GM18909 (cell line): ENCODE measurements around the gene RADIL.

ENCODE experiments used
- ATAC-seq: cut with Tn5 transposase; IDR thresholded peaks from one replicate; pipeline ENCODE4 v1.9.1; 2021; ENCODE audit warnings: mild to moderate bottlenecking; ENCODE audit not compliant: unreplicated experiment, poor library complexity

The RADIL gene

GRCh38 chr7:4782333-4783291 is 100.9 kb downstream of the RADIL start:
- no peak for ATAC-seq

DNA sequence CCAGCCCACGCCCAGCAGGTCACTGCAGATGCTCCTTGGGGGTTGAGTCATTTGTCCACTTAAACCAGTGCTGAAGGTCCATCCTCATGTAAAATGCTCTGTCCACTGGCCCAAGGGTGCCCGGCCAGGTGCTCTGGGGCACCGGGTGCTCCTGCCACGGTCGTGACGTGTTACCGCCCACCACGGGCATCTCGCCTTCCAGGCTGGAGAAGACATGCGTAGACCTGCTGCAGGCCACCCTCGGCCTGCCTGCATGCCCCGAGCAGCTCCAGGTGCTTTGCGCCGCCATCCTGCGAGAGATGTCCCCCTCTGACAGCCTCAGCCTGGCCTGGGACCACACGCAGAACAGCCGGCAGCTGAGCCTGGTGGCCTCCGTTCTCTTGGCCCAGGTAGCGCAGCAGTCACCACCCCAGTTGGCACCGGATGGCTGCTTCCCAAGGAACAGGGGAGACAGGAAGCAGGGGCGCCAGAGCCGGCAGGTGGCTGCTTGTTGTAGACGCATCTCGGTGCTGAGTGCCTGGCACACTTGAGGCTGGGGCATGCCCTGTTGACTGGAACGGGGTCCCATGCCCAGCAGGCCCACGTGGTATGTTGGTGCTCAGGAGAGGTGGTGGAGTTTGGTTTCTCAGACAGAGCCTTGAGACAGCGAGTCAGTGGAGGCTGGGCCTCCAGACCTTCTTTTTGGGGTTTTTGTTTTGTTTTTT is 102.0 kb downstream of the RADIL start:
- ATAC-seq, result no peak

DNA sequence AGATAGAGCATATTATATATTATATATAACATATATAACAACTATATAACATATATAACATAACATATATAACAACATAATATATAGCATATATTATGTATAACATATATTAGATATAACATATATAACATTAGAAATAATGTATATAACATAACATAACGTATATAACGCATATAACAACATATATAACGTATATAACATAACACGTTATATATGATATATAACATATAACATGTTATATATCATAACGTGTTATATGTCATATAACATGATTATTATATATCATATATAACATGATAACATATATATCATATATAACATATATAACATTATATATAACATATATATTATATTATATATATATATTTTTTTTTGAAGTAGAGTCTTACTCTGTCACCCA is 104.4 kb downstream of the RADIL start:
- ATAC-seq, result no peak

DNA sequence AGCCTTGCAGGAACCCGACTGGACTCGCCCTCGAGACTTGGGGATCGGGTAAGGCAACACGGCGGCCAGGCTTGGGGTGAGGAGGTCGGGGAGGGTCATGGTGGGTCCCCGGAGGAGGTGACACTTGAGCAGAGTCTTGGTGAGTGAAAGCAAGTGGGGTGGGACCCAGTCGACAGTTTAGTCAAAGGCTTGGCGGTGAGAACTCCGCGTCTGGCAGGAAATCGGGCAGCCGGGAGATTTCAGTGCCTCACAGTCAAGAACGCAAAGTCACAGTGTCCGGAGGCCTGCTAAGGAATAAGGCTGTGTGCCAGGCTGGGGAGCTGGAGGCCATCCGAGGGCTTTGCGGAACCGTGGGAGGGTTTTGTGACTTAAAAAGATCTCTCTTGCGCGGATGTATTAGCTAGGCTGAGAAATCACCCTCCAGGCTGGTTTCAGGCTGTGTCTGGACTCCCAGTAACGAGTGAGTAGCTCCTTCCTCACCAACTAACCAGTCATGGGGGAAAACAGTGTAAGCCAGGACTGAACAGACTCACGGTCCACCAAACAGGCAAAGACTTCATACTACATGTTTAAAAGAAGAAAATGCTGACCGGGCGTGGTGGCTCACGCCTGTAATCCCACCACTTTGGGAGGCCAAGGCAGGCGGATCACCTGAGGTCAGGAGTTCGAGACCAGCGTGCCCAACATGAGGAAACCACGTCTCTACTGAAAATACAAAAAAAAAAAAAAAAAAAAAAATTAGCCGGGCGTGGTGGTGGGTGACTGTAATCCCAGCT is 107.5 kb downstream of the RADIL start:
- peak; percentile 5 for ATAC-seq

GRCh38 chr7:4775250-4775847 is 108.2 kb downstream of the RADIL start, which contains the start of gene AP5Z1:
Gene AP5Z1 (plus strand): TSS chr7:4775623. CDS start chr7:4775716, 93 bp downstream.
- peak; percentile 90 for ATAC-seq

- ATAC-seq, result peak; percentile 35
Measured at GRCh38 chr7:4774658-4775249, 108.8 kb downstream of the RADIL start.

DNA sequence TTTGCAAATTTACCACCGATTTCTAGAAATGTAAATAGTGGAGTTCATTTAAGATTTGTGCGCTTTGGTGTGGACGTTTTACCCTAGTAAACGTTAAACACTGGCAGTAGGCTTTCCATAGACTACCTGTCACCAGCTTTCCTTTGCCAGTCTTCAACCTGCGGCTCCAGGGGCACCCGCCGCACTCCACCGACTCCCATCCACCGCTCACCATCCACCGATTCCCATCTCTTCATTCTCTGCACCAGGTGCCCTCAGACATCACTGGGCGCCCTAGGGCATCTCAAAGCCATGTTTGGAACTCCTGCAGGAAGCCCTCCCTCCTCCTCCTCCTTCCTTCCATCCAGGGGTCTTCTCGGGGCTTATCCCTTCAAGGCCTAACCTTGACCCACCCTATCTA is 109.5 kb downstream of the RADIL start:
- ATAC-seq, result no peak

GRCh38 chr7:4772306-4772705 is 111.2 kb downstream of the RADIL start:
- no peak for ATAC-seq

GRCh38 chr7:4771737-4772136 is 111.8 kb downstream of the RADIL start:
- ATAC-seq, result no peak

DNA sequence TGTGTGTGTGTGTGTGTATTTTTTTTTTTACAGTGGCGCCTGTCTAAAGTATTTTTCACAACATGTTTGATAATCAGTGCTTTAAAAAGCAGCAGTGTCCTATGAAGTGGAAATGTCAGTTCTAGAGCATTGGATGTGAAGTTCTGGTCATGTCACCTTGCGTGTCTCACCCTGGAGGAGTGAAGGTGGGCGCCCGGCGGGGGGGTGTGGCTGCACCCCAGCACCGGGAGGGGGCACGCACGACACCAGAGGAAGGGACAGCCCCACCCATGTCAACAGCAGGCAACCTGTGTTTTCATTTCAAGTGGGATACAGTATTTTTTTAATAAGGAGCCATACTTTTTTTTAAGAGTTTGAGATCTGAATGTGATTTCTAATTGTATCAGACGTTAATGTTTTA is 112.6 kb downstream of the RADIL start:
- ATAC-seq, result no peak

DNA sequence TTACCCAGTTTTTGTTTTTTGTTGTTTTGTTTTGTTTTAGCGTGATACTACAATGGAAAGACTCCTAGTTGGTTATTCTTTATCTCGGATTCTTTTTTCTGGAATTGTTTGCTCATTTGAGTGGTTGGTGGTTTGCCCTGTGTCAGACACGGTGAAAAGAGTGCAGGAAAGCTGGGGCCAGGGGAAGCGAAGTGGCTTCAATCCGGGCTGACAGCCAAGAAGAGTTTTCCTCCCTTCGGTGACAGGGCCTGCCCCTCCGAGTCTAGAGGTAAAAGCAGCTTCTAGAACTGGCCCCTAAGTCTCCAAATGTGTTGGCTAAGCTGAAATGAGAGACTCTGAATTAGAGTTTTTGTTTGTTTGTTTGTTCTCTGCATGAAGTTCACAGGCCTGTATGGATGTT is 113.8 kb downstream of the RADIL start:
- ATAC-seq, result no peak

DNA sequence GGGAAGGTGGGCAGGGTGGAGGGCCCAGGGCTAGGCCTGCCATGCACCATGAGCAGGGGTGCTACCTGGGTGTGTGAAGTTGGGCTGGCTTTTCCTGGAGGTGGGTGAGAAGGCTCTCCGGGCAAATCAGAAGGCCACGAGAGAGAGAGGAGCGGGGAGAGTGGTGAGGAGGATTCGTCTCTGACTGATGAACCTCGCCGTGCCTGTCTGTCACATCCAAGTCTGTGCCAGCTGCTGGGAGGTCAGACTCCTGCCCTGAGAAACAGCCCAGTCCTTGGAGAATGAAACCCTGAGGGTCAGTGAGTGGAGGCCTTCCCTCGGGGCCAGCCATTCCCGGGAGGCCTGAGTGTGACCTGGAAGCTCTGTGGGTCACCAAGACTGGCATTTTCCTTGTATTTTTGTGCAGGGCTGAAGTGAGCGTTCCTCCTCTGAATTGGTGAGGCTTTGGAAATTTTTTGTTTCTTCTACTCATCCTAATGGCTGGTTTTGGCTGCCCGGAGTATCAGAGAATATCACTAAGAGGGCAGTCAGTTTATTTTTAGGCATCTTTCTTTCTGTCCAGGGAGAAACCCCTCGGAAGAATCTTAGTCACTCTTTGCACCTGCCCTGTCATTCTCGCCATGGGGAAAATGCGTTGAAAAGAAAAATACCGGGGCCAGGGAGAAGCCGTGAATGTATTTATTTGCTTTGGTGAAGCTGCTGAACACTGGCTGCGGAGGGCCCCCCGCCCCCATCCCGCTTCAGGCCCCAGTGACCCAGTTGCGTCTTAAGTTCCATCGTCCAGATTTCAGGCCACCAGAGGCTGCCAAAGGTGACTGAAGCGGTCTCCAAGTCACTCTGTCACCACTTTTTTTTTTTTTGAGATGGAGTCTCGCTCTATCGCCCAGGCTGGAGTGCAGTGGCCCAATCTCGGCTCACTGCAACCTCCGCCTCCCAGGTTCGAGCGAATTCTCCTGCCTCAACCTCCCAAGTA is 114.6 kb downstream of the RADIL start:
- ATAC-seq, result no peak

GRCh38 chr7:4766666-4767519 is 116.6 kb downstream of the RADIL start:
- no peak for ATAC-seq

GRCh38 chr7:4765776-4766490 is 117.6 kb downstream of the RADIL start:
- ATAC-seq, result no peak

DNA sequence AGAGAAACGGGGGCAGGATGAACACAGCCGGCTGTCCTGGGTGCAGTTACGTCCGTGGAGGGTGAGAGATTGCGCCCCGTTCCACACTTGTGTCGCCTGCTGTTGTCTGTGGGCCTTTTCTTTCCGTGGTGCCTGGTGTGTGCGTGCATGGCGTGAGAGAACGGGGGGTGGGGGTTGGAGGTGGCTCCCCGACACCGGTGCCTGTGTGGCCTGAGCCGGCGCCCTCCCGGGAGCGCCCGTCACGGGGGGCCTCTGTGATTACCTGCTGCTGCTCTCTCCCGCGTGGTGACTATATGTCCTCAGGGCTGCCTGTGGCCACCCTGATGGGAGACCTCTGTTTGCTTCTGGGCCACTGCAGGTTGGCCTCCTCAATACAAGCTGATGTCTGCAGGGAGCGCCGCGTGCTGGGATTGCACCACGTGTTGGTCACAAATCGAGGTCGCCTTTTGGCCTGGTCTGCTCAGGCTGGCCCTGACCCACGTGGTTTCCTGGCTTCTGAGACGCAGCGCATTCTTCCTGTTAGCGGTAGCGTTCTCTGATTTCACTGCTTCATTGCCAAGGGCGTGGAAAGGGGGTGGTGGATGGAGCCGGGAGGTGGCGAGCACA is 119.0 kb downstream of the RADIL start:
- no peak for ATAC-seq

DNA sequence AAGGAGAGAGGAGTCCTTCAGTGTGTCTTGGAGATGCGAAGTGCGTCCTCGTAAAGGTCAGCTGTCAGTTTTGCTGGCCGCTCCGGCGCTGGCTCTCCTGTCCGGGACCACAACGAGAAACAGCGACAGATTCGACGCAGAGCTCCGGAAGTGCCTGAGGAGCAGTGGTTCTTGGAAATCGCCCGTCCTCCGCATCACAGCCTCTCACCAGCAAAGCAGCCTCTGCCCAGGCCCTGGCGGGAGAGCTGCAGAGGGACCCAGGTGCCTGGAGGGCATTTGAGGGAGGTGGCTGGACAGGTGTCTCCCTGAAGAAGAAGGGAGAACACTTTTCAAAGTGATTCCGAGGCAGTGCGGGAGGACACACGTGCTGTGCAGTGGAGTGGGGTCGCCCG is 119.7 kb downstream of the RADIL start:
- ATAC-seq, result no peak
